ENCODE measurements around the gene CFAP161. TPM values are rescaled to one million over a fixed set of nuclear protein-coding genes. Genes with fewer than 3 reads are reported as not detected.

Gene CFAP161
- total RNA-seq, 1 experiment from 2014 or later = 2.7 TPM

DNA sequence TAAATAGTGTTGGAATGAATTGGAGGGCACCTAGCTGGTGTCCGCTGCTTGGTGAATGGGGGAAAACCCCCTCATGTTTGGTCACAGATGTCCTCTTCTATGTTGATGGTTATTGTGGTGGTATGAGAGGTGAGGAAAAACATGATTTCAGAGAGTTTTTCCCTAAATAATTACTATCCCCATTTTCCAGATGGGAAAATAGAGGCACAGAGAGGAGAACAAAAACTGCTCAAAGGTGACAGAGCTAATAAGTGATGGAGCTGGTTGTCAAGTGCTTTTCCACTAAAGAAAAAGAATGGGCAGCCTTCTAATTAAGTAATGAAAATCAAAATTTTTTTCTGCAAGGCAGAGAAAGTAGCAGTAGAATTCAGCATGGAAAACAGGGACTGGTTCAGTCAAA lies 30.2 kb upstream of the CFAP161 start:
- TF ChIP-seq, protein P1, sequence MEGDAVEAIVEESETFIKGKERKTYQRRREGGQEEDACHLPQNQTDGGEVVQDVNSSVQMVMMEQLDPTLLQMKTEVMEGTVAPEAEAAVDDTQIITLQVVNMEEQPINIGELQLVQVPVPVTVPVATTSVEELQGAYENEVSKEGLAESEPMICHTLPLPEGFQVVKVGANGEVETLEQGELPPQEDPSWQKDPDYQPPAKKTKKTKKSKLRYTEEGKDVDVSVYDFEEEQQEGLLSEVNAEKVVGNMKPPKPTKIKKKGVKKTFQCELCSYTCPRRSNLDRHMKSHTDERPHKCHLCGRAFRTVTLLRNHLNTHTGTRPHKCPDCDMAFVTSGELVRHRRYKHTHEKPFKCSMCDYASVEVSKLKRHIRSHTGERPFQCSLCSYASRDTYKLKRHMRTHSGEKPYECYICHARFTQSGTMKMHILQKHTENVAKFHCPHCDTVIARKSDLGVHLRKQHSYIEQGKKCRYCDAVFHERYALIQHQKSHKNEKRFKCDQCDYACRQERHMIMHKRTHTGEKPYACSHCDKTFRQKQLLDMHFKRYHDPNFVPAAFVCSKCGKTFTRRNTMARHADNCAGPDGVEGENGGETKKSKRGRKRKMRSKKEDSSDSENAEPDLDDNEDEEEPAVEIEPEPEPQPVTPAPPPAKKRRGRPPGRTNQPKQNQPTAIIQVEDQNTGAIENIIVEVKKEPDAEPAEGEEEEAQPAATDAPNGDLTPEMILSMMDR (IDR thresholded peaks at IDR 0.05) = no peak
- no peak for TF ChIP-seq SIN3A (IDR thresholded peaks at IDR 0.05; ENCODE audit: borderline replicate concordance, insufficient read depth, low read depth, low read length)
- TF ChIP-seq, protein P2, sequence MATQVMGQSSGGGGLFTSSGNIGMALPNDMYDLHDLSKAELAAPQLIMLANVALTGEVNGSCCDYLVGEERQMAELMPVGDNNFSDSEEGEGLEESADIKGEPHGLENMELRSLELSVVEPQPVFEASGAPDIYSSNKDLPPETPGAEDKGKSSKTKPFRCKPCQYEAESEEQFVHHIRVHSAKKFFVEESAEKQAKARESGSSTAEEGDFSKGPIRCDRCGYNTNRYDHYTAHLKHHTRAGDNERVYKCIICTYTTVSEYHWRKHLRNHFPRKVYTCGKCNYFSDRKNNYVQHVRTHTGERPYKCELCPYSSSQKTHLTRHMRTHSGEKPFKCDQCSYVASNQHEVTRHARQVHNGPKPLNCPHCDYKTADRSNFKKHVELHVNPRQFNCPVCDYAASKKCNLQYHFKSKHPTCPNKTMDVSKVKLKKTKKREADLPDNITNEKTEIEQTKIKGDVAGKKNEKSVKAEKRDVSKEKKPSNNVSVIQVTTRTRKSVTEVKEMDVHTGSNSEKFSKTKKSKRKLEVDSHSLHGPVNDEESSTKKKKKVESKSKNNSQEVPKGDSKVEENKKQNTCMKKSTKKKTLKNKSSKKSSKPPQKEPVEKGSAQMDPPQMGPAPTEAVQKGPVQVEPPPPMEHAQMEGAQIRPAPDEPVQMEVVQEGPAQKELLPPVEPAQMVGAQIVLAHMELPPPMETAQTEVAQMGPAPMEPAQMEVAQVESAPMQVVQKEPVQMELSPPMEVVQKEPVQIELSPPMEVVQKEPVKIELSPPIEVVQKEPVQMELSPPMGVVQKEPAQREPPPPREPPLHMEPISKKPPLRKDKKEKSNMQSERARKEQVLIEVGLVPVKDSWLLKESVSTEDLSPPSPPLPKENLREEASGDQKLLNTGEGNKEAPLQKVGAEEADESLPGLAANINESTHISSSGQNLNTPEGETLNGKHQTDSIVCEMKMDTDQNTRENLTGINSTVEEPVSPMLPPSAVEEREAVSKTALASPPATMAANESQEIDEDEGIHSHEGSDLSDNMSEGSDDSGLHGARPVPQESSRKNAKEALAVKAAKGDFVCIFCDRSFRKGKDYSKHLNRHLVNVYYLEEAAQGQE (IDR thresholded peaks at IDR 0.05; ENCODE audit: insufficient read depth in 1 of 2, low read depth in 2 of 2, low read length in 1 of 2) = no peak
- TF ChIP-seq POLR2AphosphoS5 (IDR thresholded peaks at IDR 0.05; ENCODE audit: low read depth, low read length) = no peak
- no peak for TF ChIP-seq TCF7L2 (IDR thresholded peaks at IDR 0.05; ENCODE audit: low read depth, low read length)
- Histone ChIP-seq H3K4me1 (ENCODE audit: control insufficient read depth, insufficient read depth, low read length) (no peaks in the 10 kb centered on the region), H3K9me3 (ENCODE audit: control insufficient read depth, insufficient read depth, low read depth, low read length) (no peaks in the 10 kb centered on the region), H3K4me3 (ENCODE audit: low read depth in 2 of 2, low read length in 2 of 2) (no peak overlapping the region), H3K27ac (ENCODE audit: low read length) (no peak overlapping the region), H3K36me3 (ENCODE audit: control insufficient read depth, insufficient read depth, low read length) (no peaks in the 10 kb centered on the region), H3K27me3 (ENCODE audit: control insufficient read depth, insufficient read depth, low read length) (no peaks in the 10 kb centered on the region)
- CTCF ChIA-PET = interaction anchor here (1.1 kb wide), 1 partner anchor 162 kb away, joined by 5 read pairs; no protein-coding TSS in a partner anchor
- intact Hi-C loops (cut with micrococcal nuclease; ENCODE audit: unreplicated experiment) (loop anchor here (10.0 kb wide), 1 partner anchor 109 kb away; no protein-coding TSS in a partner anchor), in situ Hi-C loops (cut with HindIII; ENCODE audit: low pct_unique_long_range_greater_than_20kb, low sequenced_read_pairs) (no loop called here)
- POLR2A ChIA-PET = no interaction called here
- ATAC-seq = no peak
- DNase-seq (ENCODE audit: low read depth, low spot score) = no peak
- BruUV-seq (replicated peaks) = no TSS peak

DNA sequence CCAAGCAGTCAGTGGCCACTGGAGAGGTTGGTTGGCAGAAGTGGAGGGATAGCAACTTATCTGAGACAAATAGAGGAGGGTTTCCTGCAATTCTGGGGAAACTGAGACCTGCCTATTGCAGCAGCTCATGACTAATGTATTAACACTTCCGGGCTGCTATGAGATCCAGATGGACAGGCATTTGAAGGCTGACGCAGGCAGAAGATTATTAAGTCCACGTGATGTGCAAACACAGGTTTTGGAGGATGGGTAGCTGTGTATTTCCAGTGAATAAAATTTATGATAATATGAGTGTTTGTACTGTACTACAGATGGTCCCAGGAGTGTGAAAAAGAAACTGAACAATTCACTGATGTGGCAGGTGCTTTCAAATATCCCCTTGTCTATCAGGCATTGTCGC lies 28.5 kb upstream of the CFAP161 start:
- intact Hi-C loops (cut with micrococcal nuclease; ENCODE audit: unreplicated experiment) = loop anchor here (10.0 kb wide), 1 partner anchor 111 kb away; no protein-coding TSS in a partner anchor
- DNase-seq (ENCODE audit: low read depth, low spot score) (no peak), ATAC-seq (no peak)
- Histone ChIP-seq H3K4me1 (ENCODE audit: control insufficient read depth, insufficient read depth, low read length) (no peaks in the 10 kb centered on the region), H3K27ac (ENCODE audit: low read length) (no peak overlapping the region), H3K36me3 (ENCODE audit: control insufficient read depth, insufficient read depth, low read length) (no peaks in the 10 kb centered on the region), H3K27me3 (ENCODE audit: control insufficient read depth, insufficient read depth, low read length) (no peaks in the 10 kb centered on the region; the same call in 1 of the 2 replicates), H3K4me3 (ENCODE audit: low read depth in 2 of 2, low read length in 2 of 2) (no peak overlapping the region), H3K9me3 (ENCODE audit: control insufficient read depth, insufficient read depth, low read depth, low read length) (no peaks in the 10 kb centered on the region)
- BruUV-seq (replicated peaks) = no TSS peak
- TF ChIP-seq TCF7L2 (IDR thresholded peaks at IDR 0.05; ENCODE audit: low read depth, low read length) (no peak), POLR2AphosphoS5 (IDR thresholded peaks at IDR 0.05; ENCODE audit: low read depth, low read length) (no peak), SIN3A (IDR thresholded peaks at IDR 0.05; ENCODE audit: borderline replicate concordance, insufficient read depth, low read depth, low read length) (no peak)
- TF ChIP-seq, protein P2 (IDR thresholded peaks at IDR 0.05; ENCODE audit: insufficient read depth in 1 of 2, low read depth in 2 of 2, low read length in 1 of 2) = no peak
- TF ChIP-seq, protein P1 (IDR thresholded peaks at IDR 0.05) = no peak
- ChIA-PET POLR2A (no interaction called here), CTCF (interaction anchor here (2.5 kb wide), 1 partner anchor 161 kb away, joined by 37 read pairs; no protein-coding TSS in a partner anchor)
- in situ Hi-C loops (cut with HindIII; ENCODE audit: low pct_unique_long_range_greater_than_20kb, low sequenced_read_pairs) = no loop called here
